NCI-H1930 (cell line): ENCODE results near the gene APEX2.
A peak's percentile ranks its signal among the peaks of the same experiment; 100 is the strongest.
"Not testable (repeated sequence)": the region's sequence is repeated elsewhere in the genome, so short reads cannot be mapped to it uniquely, and the experiment has no call there.

Source experiments
- DNase-seq, 2 experiments: peaks; one replicate each; lab custom pipeline; 2025; lab: John Stamatoyannopoulos, UW

Gene APEX2, protein sequence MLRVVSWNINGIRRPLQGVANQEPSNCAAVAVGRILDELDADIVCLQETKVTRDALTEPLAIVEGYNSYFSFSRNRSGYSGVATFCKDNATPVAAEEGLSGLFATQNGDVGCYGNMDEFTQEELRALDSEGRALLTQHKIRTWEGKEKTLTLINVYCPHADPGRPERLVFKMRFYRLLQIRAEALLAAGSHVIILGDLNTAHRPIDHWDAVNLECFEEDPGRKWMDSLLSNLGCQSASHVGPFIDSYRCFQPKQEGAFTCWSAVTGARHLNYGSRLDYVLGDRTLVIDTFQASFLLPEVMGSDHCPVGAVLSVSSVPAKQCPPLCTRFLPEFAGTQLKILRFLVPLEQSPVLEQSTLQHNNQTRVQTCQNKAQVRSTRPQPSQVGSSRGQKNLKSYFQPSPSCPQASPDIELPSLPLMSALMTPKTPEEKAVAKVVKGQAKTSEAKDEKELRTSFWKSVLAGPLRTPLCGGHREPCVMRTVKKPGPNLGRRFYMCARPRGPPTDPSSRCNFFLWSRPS

DNA sequence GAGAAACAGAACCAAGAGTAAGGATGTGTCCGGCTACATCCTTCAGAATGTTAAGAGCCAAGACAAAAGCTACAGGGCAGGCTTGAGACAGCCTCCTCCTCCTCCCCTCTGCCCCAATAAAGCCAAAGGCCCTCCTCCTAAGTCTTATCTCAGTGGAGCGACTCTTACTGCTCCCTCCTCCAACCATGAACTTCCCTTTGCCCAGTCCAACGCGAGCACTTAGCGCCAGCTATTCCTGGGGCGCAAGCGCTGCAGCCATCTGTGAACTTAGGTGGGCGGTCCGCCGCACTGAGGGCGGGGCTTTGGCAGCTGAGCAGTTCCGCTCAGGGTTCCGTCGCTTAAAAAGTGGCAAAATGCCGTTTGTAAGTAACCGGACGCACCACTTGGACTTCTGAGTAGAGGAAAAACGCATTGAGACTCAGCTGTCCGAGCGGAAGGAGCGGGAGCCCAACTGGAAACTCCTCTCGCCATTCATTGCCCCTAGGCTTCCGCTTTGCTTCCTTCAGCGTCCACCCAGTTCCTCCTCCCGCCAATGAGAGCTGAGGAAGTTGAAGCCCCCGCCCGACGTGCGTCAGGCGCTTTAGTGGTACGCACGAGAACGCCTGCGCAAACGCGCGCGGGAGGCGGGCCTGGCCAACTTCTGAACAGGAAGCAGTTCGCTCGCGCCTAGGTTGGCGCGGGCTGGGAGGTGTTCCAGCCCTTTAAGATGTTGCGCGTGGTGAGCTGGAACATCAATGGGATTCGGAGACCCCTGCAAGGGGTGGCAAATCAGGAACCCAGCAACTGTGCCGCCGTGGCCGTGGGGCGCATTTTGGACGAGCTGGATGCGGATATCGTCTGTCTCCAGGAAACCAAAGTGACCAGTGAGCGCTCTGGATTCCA lies at the start of gene APEX2:
TSS of gene APEX2 (plus strand) at position 647 of the 882 bp plus-strand sequence. CDS start at position 707, 60 bp downstream.
- peak; percentile 82 to 88 for DNase-seq

DNA sequence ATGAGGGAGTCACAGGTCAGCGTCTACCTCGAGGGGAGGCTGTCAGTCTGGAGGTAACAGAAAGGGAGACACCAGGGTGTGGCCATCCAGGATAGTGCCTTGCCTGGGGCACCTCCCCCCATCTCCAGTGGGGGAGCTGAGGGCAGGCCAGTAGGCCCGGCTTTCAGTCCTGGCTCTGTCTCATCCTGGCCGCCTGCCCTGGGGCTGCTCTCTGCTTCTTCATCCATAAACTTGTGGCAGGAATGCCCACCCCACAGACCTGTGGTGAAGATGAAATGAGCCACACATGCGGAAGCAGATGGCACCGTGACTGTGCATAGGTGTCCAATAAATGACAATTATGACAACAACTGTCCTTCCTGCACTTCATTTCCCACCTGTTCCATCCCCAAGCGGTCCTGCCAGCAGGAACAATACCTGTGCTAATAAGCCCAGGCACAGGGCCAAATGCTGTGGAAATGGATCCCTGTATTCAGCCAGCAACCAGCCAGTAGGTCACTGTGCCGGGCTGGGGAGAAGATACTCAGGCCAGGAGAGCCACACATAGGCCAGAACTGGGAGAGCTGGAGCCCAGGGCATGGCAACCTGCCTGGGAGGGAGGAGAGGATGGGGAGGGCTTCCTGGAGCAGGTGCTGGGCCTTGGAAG lies 49.3 kb upstream of the APEX2 start:
- DNase-seq = no peak

DNA sequence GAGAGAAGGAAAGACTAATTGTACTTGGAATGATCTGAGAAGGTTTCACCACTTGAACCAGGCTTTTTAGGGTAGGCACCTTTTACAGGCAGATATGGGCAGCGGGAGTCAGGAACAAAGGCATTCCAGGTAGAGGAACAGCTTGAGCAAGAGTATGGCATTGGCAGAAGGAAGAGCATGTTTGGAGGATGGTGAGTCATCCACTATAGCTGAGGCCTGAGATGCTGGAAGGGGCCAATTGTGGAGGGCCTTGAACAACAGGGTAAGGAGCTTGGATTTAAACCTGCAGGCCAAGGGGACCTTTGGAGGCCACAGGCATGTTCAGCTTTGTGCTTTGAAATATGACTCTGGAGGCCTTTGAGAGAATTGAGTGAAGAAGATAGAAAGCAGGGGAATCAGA lies 38.4 kb upstream of the APEX2 start:
- no peak for DNase-seq

DNA sequence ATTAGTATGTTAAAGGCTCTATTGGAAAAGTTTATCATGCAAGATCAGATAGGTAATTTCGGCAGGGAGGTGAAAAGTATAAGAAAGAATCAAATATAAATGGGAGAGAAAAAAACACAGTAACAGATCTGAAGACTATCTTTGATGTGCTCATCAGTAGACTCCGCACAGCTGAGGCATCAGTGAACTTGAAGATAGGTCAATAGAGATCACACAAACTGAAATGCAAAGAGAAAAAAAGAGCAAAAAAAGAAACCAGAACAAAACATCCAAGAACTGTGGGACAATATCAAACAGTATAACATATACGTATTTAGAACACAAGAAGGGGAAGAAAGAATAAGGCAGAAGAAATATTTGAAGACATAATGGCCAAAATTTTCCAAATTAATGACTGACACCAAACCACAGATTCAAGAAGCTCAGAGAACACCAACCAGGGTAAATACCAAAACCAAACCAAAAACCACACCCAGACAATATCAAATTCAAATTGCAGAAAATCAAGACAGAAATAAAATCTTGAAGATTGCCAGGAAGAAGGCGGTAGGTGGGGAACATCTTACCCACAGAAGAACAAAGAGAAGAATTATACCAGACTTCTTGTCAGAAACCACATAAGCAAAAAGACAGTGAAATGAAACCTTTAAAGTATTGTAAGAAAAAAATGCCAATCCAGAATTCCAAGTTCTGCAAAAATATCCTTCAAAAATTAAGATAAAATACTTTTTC lies 35.2 kb upstream of the APEX2 start:
- DNase-seq = no peak

DNA sequence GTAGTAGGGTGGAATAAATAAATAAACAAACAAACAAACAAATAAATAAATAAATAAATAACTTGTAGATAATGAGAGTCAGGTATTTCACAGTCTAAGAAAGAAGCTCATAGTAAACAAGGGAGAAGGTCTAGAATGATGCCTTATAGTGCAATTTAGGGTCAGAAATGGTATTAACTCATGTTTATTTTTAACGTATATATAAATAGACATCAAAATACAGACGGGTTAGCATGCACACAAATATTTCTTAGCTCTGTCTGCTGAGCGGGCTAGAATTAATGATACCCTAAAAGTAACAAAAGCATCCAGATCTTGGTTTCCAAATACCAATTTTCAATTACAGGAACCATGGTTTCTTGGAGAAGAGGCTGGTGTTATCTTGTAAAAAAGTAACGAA lies 22.8 kb upstream of the APEX2 start:
- no peak for DNase-seq

DNA sequence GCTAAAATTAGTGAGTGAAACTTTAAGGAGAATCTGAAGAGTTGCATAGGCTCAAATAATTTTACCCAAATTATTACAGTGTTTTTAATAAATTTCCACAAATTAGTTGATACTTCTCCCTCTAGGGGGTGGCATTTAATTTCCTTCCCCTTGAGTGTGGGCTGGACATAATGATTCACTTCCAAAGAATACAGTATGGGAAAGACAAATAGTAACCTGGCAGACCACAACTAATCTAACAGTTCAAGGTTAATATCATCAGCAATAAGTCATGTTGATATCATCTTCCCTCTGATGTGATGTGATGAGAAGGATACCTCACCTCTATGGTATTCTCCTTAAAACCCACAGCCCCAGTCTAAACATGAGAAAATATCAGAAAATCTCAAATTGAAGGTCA lies 21.7 kb upstream of the APEX2 start:
- no peak for DNase-seq

DNA sequence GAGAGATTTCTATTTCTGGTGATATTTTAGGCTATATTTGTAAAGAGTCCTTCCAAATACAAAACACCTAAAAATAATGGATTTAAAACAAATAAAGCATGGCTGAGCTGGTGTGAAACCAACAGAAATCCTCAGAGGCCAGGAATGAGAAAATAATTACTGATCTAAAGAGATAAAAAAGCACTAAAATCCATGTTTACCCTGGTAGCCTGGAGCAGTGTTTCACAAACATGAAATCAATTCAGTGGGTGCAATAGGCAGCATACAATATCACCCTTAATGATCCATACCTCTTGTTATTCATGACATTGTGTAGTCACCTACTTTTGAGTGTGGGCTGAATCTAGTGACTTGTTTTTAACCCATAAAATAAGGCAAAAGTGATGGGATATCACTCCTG lies 20.7 kb upstream of the APEX2 start:
- DNase-seq = no peak

DNA sequence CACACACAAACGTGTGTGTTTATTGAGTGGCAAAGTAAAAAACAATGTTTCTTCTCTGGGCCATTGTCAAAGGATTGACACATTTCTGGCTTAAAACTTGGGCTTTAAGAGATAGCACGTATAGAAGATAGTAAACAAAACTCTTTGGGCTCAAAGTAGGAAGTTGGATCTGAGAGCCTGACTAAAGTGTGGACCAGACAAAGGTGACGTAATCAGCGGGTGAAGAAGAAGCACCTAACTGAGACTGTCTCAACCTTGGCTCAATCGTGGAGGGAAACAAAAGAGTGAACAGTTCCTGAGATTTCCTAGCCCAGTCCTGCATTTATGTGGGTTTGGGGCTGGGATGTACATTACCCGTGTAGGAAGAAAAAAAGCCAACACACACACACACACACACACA lies 19.8 kb upstream of the APEX2 start:
- no peak for DNase-seq

DNA sequence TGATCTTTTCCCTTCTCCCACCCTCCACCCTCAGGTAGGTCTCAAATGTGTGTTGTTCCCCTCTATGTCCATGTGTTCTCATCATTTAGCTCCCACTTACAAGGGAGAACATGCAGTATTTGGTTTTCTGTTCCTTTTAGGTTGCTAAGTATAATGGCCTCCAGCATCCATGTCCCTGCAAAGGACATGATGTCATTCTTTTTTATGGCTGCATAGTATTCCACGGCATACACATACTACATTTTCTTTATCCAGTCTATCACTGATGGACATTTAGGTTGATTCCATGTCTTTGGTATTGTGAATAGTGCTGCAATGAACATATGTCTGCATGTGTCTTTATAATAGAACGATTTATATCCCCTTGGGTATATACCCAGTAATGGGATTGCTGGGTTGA lies 16.9 kb upstream of the APEX2 start:
- not testable (repeated sequence) for DNase-seq

DNA sequence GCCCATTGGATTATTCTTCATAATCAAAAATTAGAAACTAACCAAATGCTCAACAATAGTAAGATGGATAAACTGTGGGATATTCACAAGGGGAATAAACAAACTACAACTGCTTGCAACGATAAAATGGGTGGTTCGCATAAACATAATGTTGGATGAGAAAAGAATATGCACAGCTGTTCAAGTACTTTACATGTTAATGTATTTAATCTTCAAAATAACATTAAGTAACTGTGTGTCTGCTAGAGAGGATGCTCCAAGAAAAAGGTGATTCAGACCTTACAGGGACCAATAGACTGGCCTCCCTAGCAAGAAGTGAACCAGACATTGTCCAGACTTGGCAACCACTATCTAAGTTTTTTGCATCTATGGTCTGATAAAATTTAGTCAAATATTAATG lies 8.5 kb upstream of the APEX2 start:
- no peak for DNase-seq

DNA sequence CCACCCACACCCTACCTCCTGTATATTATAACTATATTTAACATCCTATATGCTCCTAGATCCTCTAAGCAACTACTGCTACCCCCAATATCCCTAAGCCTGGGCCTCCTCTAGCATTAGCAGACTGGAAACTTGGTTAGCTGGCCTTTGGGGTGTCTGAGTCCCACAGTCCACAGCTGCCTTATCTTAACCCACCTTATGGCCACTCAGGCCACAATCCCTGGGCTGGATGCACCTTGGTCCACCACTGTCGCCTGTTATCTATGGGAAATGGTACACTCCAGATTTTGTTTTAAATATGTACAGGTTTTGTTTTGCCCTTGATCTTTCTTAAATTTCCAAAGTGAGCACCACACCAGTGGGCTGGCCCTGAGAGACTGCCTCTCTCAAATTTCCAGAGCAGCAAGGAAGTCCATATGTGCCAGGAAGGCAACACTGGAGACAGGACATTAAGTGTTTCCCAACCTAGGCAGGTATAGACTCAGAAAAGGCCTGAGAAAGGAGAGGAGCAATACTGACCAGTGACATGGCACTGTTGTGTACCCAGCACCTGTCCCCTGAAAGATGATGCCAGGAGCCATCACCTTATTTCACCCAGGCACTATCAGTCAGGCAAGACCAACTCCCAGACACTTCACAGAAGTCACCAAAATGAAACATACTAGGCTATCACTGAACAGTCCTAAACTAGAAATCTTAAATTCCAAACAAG lies 7.1 kb upstream of the APEX2 start:
- no peak for DNase-seq

DNA sequence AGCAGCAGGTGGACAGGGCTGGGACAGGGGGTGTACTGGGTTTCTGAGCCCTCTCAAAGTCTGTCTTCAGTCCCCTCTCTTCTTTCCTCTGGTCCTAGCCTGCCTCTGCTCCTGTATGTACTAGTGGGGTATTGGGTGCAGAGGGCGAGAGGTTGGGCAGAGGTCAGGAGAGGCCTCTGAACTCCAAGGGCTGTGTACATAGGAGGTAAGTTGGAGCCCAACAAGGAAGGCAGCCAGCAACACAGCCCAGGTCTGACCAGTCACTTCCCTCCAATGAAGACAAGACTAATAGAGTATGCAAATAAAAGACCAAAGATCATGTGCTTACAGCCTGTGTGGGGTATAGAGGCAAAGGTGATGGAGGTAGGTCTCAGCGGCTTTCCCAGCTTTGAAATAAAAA lies 6.1 kb upstream of the APEX2 start, which contains the start of gene PFKFB1:
TSS of gene PFKFB1 (minus strand) at position 90 of the 400 bp plus-strand sequence. CDS start 181 bp downstream, outside the sequence.
- no peak for DNase-seq

DNA sequence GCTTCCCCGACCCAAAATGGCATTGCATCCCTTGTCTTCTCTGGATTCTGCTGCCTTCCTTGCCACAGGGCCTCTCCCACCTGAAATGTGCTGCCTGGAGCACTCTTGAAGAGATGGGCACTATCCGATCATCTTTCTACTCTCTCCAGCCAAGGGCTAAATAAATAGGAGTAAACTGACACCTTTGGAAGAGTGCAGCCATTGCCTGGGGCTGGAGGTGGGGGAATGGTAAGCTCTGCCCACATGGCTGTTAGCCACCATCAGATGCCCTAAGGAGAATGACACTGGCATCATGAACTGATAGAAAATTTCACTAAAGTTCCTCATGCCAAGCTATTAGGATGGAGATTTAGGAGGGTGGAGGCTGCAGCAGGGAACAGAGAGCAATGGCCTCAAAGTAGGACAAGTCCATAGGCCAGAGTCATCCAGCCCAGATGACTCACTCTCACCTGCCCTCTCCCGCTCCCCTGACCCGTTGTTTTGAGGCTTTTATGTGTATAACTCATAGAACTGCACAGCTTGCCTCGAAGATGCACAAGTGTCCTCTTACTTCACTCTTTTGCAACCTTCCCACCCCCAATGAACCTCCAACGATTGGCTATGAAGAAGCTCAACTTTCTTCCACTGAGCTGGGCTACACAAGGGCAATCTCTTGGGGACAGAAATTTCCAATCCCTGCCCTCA lies 5.4 kb upstream of the APEX2 start:
- DNase-seq = no peak

DNA sequence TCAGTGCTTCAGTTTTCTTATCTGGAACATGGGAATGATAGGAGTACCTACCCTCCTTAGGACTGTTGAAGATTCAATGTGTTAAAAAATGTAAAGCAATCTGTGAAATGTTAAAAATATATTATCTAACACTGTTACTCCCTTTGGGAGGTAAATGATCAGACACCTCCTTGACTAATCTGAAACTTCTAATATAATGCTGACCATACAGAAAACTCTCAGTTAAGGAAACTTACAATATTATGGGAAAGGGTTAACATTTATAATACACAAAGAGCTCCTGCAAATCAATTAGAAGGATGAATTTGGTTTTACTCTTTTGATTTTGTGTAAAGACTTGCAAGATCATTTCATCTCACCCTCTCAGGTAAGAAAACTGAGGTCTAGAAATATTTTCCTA lies 4.5 kb upstream of the APEX2 start:
- no peak for DNase-seq

DNA sequence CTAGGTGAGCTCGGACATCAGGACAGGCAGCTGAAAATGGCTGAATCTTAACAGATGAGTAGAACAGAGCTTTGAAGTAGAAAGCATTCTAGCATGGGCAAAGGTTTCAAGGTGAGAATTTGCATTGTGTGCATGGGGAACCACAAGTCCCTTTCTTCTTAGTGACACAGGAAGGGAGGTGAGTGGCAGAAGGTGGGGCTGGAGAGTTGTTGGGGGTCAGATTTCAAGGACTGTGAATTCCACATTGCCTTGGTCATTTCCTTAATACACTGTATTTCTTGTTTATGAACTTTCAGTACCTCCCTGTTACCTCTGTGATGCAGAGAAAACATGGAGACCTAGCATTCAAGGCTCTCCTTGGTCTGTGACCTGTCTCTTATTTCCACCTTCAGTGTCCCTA lies 4.1 kb downstream of the APEX2 start:
- DNase-seq = no peak

DNA sequence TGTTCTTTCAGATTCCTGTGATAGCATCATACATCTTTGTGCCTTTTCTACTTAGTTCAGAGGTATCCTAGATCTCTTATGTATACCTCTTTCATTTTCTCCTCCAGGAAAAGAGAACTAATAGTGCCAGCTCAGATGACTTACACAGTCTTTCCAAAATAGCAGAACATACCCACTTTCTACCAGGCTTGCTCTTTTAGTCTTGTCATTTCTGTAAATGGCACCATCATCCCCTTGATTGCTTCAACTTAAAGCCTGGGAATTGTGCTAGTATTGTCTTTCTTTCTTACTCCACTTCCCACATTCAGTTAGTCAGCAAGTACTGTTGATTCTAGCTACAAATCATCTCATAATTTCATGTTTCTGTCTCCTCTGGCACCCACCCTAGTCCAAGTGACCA lies 5.1 kb downstream of the APEX2 start:
- DNase-seq = no peak

DNA sequence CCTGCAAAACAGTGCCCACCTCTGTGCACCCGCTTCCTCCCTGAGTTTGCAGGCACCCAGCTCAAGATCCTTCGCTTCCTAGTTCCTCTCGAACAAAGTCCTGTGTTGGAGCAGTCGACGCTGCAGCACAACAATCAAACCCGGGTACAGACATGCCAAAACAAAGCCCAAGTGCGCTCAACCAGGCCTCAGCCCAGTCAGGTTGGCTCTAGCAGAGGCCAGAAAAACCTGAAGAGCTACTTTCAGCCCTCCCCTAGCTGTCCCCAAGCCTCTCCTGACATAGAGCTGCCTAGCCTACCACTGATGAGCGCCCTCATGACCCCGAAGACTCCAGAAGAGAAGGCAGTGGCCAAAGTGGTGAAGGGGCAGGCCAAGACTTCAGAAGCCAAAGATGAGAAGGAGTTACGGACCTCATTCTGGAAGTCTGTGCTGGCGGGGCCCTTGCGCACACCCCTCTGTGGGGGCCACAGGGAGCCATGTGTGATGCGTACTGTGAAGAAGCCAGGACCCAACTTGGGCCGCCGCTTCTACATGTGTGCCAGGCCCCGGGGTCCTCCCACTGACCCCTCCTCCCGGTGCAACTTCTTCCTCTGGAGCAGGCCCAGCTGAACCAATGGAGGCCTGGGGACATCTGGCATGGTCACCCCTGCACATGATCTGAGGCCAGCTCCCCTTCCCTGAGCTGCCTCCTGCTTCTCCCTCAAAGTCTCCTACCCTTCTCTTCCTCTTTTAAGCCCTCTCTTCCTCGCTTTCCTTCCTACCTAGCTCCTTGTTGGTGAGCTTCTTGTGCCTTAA lies 6.9 kb downstream of the APEX2 start:
- DNase-seq = no peak

DNA sequence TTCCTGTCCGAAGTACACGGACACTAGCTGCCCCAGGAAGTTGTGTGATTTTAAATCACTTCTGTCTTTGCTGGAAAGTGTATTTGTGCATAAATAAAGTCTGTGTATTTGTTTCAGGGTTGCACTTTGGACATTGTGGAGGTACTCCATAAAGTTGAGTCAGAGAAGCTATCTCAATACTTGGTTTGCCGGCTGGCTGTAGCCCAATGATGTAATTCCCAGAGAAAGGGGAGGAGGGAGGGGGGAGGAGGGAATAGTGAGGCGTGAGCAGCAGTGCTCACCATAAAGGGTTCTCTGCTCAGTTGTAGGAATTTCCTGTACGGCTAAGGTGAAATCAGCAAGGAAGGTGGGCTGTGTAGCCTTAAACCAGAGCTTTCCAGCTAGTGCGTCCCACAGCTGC lies 7.5 kb downstream of the APEX2 start:
- DNase-seq = no peak

DNA sequence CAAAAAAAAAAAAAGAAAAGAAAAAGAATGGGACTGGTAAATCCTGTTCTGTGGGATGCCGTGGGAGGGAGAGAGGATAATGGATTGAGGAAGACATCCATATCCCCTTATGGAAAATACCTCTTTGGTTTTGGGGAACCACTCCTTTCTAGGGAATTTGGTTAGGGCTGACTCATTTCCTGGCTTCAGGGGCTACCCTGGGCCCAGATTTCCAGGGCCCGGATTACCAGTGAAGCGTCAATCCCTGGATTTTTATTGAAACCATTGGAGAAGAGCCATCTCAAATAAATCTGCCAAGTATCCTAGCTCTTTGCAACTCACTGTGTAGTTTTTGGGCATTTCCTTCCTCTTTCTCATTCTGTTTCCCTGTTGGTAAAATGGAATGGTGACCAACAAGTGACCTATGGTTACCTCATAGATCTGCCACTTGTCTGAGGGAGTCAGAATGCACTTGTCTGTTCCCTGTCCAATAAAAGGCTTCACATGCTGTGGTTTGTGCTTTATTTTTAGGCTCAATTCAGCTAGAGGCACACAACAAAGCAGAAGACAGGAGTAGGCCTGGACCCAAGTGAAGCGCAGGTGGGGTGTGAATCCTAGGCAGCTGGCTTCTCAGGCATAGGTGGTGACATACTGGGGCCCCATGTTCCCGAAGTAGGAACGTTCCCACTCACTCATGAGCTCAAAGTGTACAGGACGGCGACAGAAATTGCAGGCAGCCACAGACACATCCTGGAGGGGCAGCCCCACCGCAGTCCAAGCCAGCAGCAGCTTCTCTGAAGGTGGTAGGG lies 8.6 kb downstream of the APEX2 start:
- no peak for DNase-seq
